Pericardium fibroblast (primary cell): ENCODE results near the gene CHID1. TPM values are rescaled to one million over a fixed set of nuclear protein-coding genes. Genes with fewer than 3 reads are reported as not detected.

ENCODE experiments used
- total RNA-seq: library from RNA; depleted of rRNA; stranded (reverse); fragments of >200 nt; gene quantifications from 2 replicates; pipeline ENCODE4 v1.2.3, GENCODE V29; 2015

CHID1 gene
- 88.0 and 91.3 TPM in 2 replicates for total RNA-seq

DNA sequence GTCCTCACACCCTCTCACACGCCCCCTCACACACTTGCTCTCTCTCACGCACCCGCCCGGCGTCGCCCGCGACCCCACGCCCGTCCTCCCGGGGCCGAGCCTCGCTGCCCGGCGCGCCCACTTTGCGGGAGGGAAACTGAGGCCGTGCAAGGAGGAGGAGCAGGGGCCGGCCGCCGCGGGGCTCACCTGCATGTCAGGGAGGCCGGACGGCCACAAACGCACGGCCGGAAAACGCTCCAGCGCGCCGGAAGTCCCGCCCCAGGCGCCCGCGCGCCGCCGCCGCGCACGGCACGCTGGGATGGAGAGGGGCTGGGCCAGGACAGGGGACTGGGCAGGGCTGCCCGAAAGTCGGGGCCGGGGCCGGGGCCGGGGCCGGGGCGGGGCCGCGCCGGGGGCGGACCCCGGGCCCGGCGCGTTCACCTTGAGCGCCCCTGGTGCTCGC, at the start of gene CHID1:
TSS of gene CHID1 (minus strand) at position 222 of the 442 bp plus-strand sequence. CDS start 5,994 bp downstream, outside the sequence.

DNA sequence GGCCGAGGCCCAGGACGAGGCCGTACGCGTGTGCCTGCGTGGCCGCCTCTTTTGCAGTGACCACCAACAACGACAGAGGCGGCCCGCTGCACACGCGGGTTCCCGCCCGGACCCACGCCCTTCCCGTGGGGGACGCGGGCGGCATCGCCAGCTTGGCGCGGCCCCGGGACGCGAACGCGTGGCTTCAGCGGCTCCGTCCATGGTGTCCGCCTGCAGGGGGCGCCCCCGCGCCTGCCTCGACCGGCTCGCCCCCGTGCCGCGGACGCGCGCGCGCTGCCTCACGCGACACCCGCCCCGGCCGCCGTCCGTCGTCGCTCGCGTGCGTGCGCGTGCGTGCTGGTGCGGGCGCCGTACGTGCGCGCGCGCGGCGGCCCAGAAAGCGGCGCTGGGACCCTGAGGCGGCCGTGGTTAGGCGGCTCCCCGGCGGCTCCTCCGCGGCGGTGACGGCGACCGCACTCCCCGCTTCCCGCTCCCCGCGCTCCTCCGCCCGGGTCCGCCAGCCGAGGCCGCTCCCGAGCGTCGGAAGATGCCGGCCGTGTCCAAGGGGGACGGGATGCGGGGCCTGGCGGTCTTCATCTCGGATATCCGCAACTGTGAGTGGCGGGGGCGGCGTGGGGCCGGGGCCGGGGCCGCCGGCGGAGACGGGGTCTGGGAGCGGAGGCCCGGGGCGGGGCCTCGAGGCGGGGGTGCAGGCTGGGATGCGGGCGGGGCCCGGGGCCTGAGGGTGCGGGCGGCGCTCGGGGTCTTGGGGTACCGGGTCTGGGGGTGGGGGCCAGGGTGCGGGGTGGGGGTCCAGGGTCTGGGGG, 15.1 kb upstream of the CHID1 start, which contains the start of gene AP2A2:
TSS of gene AP2A2 (plus strand) at position 375 of the 806 bp plus-strand sequence. CDS start at position 527, 152 bp downstream.

DNA sequence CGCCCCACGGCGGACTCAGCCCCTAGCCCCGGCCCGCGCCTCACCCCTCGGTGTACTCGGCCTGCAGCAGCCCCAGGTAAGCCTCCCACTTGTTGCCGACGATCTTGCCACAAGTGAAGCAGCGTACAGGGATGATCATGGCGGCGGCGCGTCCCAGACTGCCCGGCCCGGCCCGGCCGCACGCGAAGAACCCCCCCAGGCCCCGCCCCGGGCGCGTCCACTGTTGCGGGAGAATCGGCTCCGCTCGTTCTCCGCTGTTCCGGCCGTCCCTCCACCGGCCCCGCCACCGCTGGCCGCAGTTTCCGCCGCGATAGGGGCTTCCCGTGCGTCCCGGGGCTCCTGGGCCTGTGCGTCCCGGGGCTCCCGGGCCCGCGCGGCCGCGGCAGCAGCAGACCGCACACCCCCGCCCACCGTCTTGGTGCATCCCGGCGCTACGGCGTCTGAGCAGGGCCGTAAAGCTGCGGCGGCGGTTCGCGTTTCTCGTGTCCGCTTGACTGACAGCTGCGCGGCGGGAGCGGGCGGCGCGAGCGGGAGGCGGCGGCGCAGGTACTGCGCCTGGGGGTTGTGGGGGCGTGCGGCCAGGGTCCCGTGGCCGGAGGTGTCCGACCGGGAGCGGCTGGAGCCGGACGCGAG, 68.1 kb downstream of the CHID1 start, which contains the start of the genes POLR2L and TSPAN4:
TSS of gene POLR2L (minus strand) at position 160 of the 633 bp plus-strand sequence. CDS start at position 139, 21 bp downstream.
TSS of gene TSPAN4 (plus strand) at position 483 of the 633 bp plus-strand sequence. CDS start 7,453 bp downstream, outside the sequence.

GRCh38 chr11:832529-833113, 78.0 kb downstream of the CHID1 start, which contains the start of gene CD151:
Gene CD151 (plus strand): TSS chr11:832952. CDS start chr11:836070, 3,118 bp downstream.

GRCh38 chr11:827897-828192, 82.8 kb downstream of the CHID1 start, which contains the start of gene CRACR2B:
Gene CRACR2B (plus strand): TSS chr11:827919. CDS start chr11:828608, 689 bp downstream.

DNA sequence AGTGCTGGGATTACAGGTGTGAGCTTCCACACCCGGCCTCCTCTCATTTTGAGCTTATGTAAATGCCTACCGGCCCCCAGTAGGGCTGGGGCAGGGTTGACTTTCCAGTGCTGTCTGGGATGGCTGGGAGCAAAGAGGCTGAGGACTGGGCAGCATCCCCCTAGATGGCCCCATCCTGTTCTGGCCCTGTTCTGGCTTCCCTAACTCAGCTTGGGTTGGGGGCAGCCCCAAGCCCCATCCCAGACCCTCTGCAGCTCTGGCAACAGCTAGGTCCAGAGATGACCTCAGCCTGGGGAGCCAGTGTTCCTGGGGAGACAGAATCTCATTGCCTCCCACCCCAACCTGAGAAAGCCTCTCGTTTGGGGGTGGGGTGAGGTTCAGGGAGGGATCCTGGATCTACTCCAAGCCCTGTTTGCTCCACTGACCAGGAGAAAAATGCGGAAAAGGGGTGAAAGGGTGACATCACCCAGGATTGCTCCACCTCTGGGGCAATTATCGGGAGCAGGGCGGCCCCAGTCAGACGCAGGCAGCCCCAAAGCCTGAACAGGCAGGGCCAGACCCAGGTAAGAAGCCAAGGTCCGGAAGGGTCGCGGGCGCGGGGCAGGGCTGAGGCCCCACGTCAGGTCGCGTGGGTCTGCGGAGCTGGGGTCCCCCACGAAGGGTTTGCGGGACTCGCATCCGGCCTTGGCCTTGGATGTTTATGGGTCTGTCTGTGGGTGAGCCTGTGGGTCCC, 92.0 kb downstream of the CHID1 start, which contains the start of gene PNPLA2:
TSS of gene PNPLA2 (plus strand) at position 519 of the 733 bp plus-strand sequence. CDS start 805 bp downstream, outside the sequence.

Other genes starting within 250 kb of the CHID1 start
- gene DEAF1, start 215.6 kb downstream of the CHID1 start, total RNA-seq, result 33.8 and 39.2 TPM in 2 replicates
- gene TMEM80, start 215.0 kb downstream of the CHID1 start, total RNA-seq, result 26.4 and 33.7 TPM in 2 replicates
- gene EPS8L2, start 204.6 kb downstream of the CHID1 start, total RNA-seq, result 18.2 and 19.9 TPM in 2 replicates
- gene TALDO1, start 163.3 kb downstream of the CHID1 start, total RNA-seq, result 105 and 133 TPM in 2 replicates
- 34.0 and 46.0 TPM in 2 replicates for gene GATD1, start 133.3 kb downstream of the CHID1 start, total RNA-seq
- 0.94 and 1.3 TPM in 2 replicates for gene CEND1, start 120.7 kb downstream of the CHID1 start, total RNA-seq
- 9.8 and 18.2 TPM in 2 replicates for gene SLC25A22, start 112.5 kb downstream of the CHID1 start, total RNA-seq
- 7.4 and 12.1 TPM in 2 replicates for gene PIDD1, start 105.6 kb downstream of the CHID1 start, total RNA-seq
- 1,276 and 1,479 TPM in 2 replicates for gene RPLP2, start 100.8 kb downstream of the CHID1 start, total RNA-seq
- gene PNPLA2, start 91.9 kb downstream of the CHID1 start, total RNA-seq, result 32.1 and 37.1 TPM in 2 replicates
- gene CRACR2B, start 82.9 kb downstream of the CHID1 start, total RNA-seq, result 0.70 and 3.3 TPM in 2 replicates
- 300 and 449 TPM in 2 replicates for gene CD151, start 77.9 kb downstream of the CHID1 start, total RNA-seq
- 144 and 256 TPM in 2 replicates for gene POLR2L, start 68.3 kb downstream of the CHID1 start, total RNA-seq
- gene TSPAN4, start 68.0 kb downstream of the CHID1 start, total RNA-seq, result 282 and 332 TPM in 2 replicates
- gene AP2A2, start 15.1 kb upstream of the CHID1 start, total RNA-seq, result 41.9 and 47.2 TPM in 2 replicates
- not detected in 2 replicates for gene MUC6, start 125.9 kb upstream of the CHID1 start, total RNA-seq
- gene MUC2, start 164.1 kb upstream of the CHID1 start, total RNA-seq, result not detected in 2 replicates
- not detected in 2 replicates for gene MUC5AC, start 247.1 kb upstream of the CHID1 start, total RNA-seq